Thyroid gland (tissue), 4 donors: ENCODE measurements around the gene SYNE3. TPM values are rescaled to one million over a fixed set of nuclear protein-coding genes. Genes with fewer than 3 reads are reported as not detected.

Experiments
- DNase-seq, 2 donors: peaks; one replicate each; pipeline ENCODE4 v3.0.0-alpha.2; 2019
- H3K27ac ChIP-seq, 3 donors: fragments of 200-600 bp; sonication (generic); 1 replicate in 2 of 3; 2 replicates in 1 of 3; pipeline ENCODE4 v1.5.1; 2016 to 2019; ENCODE audit warnings: mild to moderate bottlenecking in 1 of 3, moderate library complexity in 1 of 3
- H3K27me3 ChIP-seq: fragments of 200-600 bp; sonication (generic); one replicate; pipeline ENCODE4 v1.5.1; 2019
- H3K36me3 ChIP-seq, 2 donors: fragments of 200-600 bp; sonication (generic); one replicate each; pipeline ENCODE4 v1.5.1; 2016 to 2019
- H3K4me1 ChIP-seq, 2 donors: fragments of 200-600 bp; sonication (generic); one replicate each; pipeline ENCODE4 v1.5.1; 2017 to 2019
- H3K4me3 ChIP-seq, 3 donors: fragments of 200-600 bp; sonication (generic); replicated peaks in 1 of 3; 1 replicate in 2 of 3; 2 replicates in 1 of 3; pipeline ENCODE4 v1.5.1; 2016; ENCODE audit warnings: mild to moderate bottlenecking in 1 of 3
- H3K9me3 ChIP-seq: fragments of 200-600 bp; sonication (generic); one replicate; pipeline ENCODE4 v1.5.1; 2017
- CTCF ChIP-seq, 6 experiments: fragments of 200-600 bp in 3 of 6; fragments of 450-650 bp in 3 of 6; sonication (generic) in 3 of 6; IDR thresholded peaks; one replicate each; pipeline ENCODE4 v1.5.1; 2016 to 2019; ENCODE audit warnings: antibody characterized with exemption in 6 of 6, mild to moderate bottlenecking in 2 of 6, inconsistent platforms in 1 of 6, moderate library complexity in 1 of 6
- POLR2A ChIP-seq, 2 donors: fragments of 450-650 bp; IDR thresholded peaks; one replicate each; pipeline ENCODE4 v1.6.1; 2017; ENCODE audit warnings: antibody characterized with exemption in 2 of 2, mild to moderate bottlenecking in 2 of 2, moderate library complexity in 1 of 2
- WGBS, 2 donors: methylation state at CpG; one replicate each; pipeline ENCODE4 v1.1.5; 2017; 5-methylcytosine and 5-hydroxymethylcytosine counted together
- intact Hi-C: fragments of 100-400 bp; cut with DNase I; formaldehyde crosslinking; loops from one replicate; pipeline ENCODE4 v1.15.1; 2023
- total RNA-seq, 4 donors: library from RNA; depleted of rRNA; stranded (reverse); fragments of >200 nt; gene quantifications; one replicate each; pipeline ENCODE4 v1.2.3, GENCODE V29; 2016

SYNE3 gene
- total RNA-seq, 4 donors from 2014 or later, result 9.7 to 21.9 (median 17.6) TPM

- Histone ChIP-seq H3K36me3 (no peaks in the 10 kb centered on the region), H3K27me3 (no peaks in the 10 kb centered on the region), H3K4me3 (no peak overlapping the region), H3K4me1 (no peaks in the 10 kb centered on the region), H3K27ac (no peak overlapping the region), H3K9me3 (no peaks in the 10 kb centered on the region)
- TF ChIP-seq POLR2A (IDR thresholded peaks at IDR 0.05) (no peak), CTCF (IDR thresholded peaks at IDR 0.05) (no peak)
- intact Hi-C loops, result no loop called here
- 48 to 62% methylated on average over 6 of the region's 6 CpGs for WGBS, 2 donors
- DNase-seq, result no peak
Observed at GRCh38 chr14:95559203-95559602, 42.8 kb upstream of the SYNE3 start.

- intact Hi-C loops, result no loop called here
- Histone ChIP-seq H3K4me3 (no peak overlapping the region), H3K36me3 (no peaks in the 10 kb centered on the region), H3K4me1 (no peaks in the 10 kb centered on the region), H3K9me3 (no peaks in the 10 kb centered on the region), H3K27ac (no peak overlapping the region), H3K27me3 (no peaks in the 10 kb centered on the region)
- 71% methylated on average over 2 of the region's 2 CpGs for WGBS, 2 donors
- no peak for DNase-seq
- TF ChIP-seq POLR2A (IDR thresholded peaks at IDR 0.05) (no peak), CTCF (IDR thresholded peaks at IDR 0.05) (no peak)
Observed at GRCh38 chr14:95557832-95558231, 41.4 kb upstream of the SYNE3 start.

GRCh38 chr14:95557291-95557690 is 40.8 kb upstream of the SYNE3 start:
- no peaks in the 10 kb centered on the region for H3K36me3 ChIP-seq
- no peak for TF ChIP-seq POLR2A (IDR thresholded peaks at IDR 0.05)
- no peak for TF ChIP-seq CTCF (IDR thresholded peaks at IDR 0.05)
- 81 to 88% methylated on average over 11 of the region's 11 CpGs for WGBS, 2 donors
- intact Hi-C loops, result no loop called here
- no peaks in the 10 kb centered on the region for H3K4me1 ChIP-seq
- H3K27me3 ChIP-seq, result no peaks in the 10 kb centered on the region
- H3K27ac ChIP-seq, result no peak overlapping the region
- no peak overlapping the region for H3K4me3 ChIP-seq
- DNase-seq, result no peak
- H3K9me3 ChIP-seq, result no peaks in the 10 kb centered on the region

GRCh38 chr14:95555053-95555452 is 38.6 kb upstream of the SYNE3 start:
- Histone ChIP-seq H3K27me3 (no peaks in the 10 kb centered on the region), H3K9me3 (no peaks in the 10 kb centered on the region), H3K4me1 (no peaks in the 10 kb centered on the region), H3K27ac (no peak overlapping the region), H3K36me3 (no peaks in the 10 kb centered on the region), H3K4me3 (no peak overlapping the region)
- intact Hi-C loops, result no loop called here
- no peak for DNase-seq
- no peak for TF ChIP-seq POLR2A (IDR thresholded peaks at IDR 0.05)
- no peak for TF ChIP-seq CTCF (IDR thresholded peaks at IDR 0.05)
- 86 to 89% methylated on average over 10 of the region's 10 CpGs for WGBS, 2 donors

GRCh38 chr14:95553141-95553540 is 36.7 kb upstream of the SYNE3 start:
- no peak for DNase-seq
- Histone ChIP-seq H3K4me3 (no peak overlapping the region), H3K4me1 (no peaks in the 10 kb centered on the region), H3K27me3 (no peaks in the 10 kb centered on the region), H3K27ac (no peak overlapping the region), H3K9me3 (no peaks in the 10 kb centered on the region), H3K36me3 (no peaks in the 10 kb centered on the region)
- 89 to 90% methylated on average over 7 of the region's 7 CpGs for WGBS, 2 donors
- TF ChIP-seq CTCF (IDR thresholded peaks at IDR 0.05) (no peak), POLR2A (IDR thresholded peaks at IDR 0.05) (no peak)
- intact Hi-C loops, result no loop called here
